Activated T-cell treated with anti-CD3 and anti-CD28 coated beads, Interleukin-2, amount 50 U/mL, for 24 hours (primary cell): ENCODE measurements around the gene GIPC2.
"Not testable (repeated sequence)": the region's sequence is repeated elsewhere in the genome, so short reads cannot be mapped to it uniquely, and the experiment has no call there.

ENCODE experiments used
- DNase-seq: peaks from one replicate; pipeline ENCODE4 v3.0.0-alpha.2; 2020
- H3K27ac Mint-ChIP-seq: 2 replicates; pipeline ENCODE4 v1.8.0; 2020; ENCODE audit warnings: mild to moderate bottlenecking, mixed read lengths
- H3K27me3 Mint-ChIP-seq: 2 replicates; pipeline ENCODE4 v1.8.0; 2020; ENCODE audit warnings: mixed read lengths
- H3K36me3 Mint-ChIP-seq: 2 replicates; pipeline ENCODE4 v1.8.0; 2020; ENCODE audit warnings: low read depth, mixed read lengths
- H3K4me1 Mint-ChIP-seq: 2 replicates; pipeline ENCODE4 v1.8.0; 2020; ENCODE audit warnings: low read depth, mixed read lengths
- H3K4me3 Mint-ChIP-seq: 2 replicates; pipeline ENCODE4 v1.8.0; 2020; ENCODE audit warnings: mild to moderate bottlenecking, moderate library complexity, mixed read lengths
- H3K9me3 Mint-ChIP-seq: 2 replicates; pipeline ENCODE4 v1.8.0; 2020; ENCODE audit warnings: mixed read lengths

The GIPC2 gene

GRCh38 chr1:78047631-78048030 is 1.9 kb downstream of the GIPC2 start:
- no peak for DNase-seq
- Mint-ChIP-seq H3K27me3 (peaks cover 72% of the 10 kb centered on the region), H3K4me3 (no peak overlapping the region), H3K9me3 (no peaks in the 10 kb centered on the region), H3K27ac (no peak overlapping the region), H3K4me1 (peaks cover 42% of the 10 kb centered on the region), H3K36me3 (no peaks in the 10 kb centered on the region)

GRCh38 chr1:78048446-78048845 is 2.7 kb downstream of the GIPC2 start:
- peaks cover 42% of the 10 kb centered on the region for H3K4me1 Mint-ChIP-seq
- H3K27ac Mint-ChIP-seq: no peak overlapping the region
- no peaks in the 10 kb centered on the region for H3K36me3 Mint-ChIP-seq
- H3K9me3 Mint-ChIP-seq: no peaks in the 10 kb centered on the region
- H3K27me3 Mint-ChIP-seq: peaks cover 63% of the 10 kb centered on the region
- DNase-seq: no peak
- H3K4me3 Mint-ChIP-seq: no peak overlapping the region

GRCh38 chr1:78049396-78049795 is 3.6 kb downstream of the GIPC2 start:
- H3K27me3 Mint-ChIP-seq: peaks cover 57% of the 10 kb centered on the region
- H3K4me3 Mint-ChIP-seq: no peak overlapping the region
- H3K36me3 Mint-ChIP-seq: no peaks in the 10 kb centered on the region
- no peak for DNase-seq
- no peaks in the 10 kb centered on the region for H3K9me3 Mint-ChIP-seq
- H3K4me1 Mint-ChIP-seq: peaks cover 42% of the 10 kb centered on the region
- H3K27ac Mint-ChIP-seq: no peak overlapping the region

- no peak overlapping the region for H3K27ac Mint-ChIP-seq
- H3K4me1 Mint-ChIP-seq: peaks cover 33% of the 10 kb centered on the region
- H3K27me3 Mint-ChIP-seq: peaks cover 46% of the 10 kb centered on the region
- H3K4me3 Mint-ChIP-seq: no peak overlapping the region
- no peaks in the 10 kb centered on the region for H3K9me3 Mint-ChIP-seq
- no peak for DNase-seq
- H3K36me3 Mint-ChIP-seq: no peaks in the 10 kb centered on the region
Observed at GRCh38 chr1:78051005-78051404, 5.2 kb downstream of the GIPC2 start.

- no peak overlapping the region for H3K27ac Mint-ChIP-seq
- peaks cover 18% of the 10 kb centered on the region for H3K4me1 Mint-ChIP-seq
- no peak for DNase-seq
- H3K36me3 Mint-ChIP-seq: no peaks in the 10 kb centered on the region
- H3K4me3 Mint-ChIP-seq: no peak overlapping the region
- no peaks in the 10 kb centered on the region for H3K9me3 Mint-ChIP-seq
- H3K27me3 Mint-ChIP-seq: peaks cover 30% of the 10 kb centered on the region
Observed at GRCh38 chr1:78052685-78053405, 7.1 kb downstream of the GIPC2 start.

GRCh38 chr1:78053498-78053897 is 7.7 kb downstream of the GIPC2 start:
- H3K9me3 Mint-ChIP-seq: no peaks in the 10 kb centered on the region
- peaks cover 26% of the 10 kb centered on the region for H3K27me3 Mint-ChIP-seq
- H3K27ac Mint-ChIP-seq: no peak overlapping the region
- no peak overlapping the region for H3K4me3 Mint-ChIP-seq
- H3K4me1 Mint-ChIP-seq: peaks cover 13% of the 10 kb centered on the region
- DNase-seq: no peak
- H3K36me3 Mint-ChIP-seq: no peaks in the 10 kb centered on the region

- H3K4me3 Mint-ChIP-seq: no peak overlapping the region
- H3K27me3 Mint-ChIP-seq: peaks cover 19% of the 10 kb centered on the region
- H3K4me1 Mint-ChIP-seq: peaks cover 4% of the 10 kb centered on the region
- no peak for DNase-seq
- H3K27ac Mint-ChIP-seq: no peak overlapping the region
- H3K9me3 Mint-ChIP-seq: no peaks in the 10 kb centered on the region
- no peaks in the 10 kb centered on the region for H3K36me3 Mint-ChIP-seq
Observed at GRCh38 chr1:78054559-78054958, 8.8 kb downstream of the GIPC2 start.

GRCh38 chr1:78054972-78055371 is 9.2 kb downstream of the GIPC2 start:
- H3K4me1 Mint-ChIP-seq: peaks cover 4% of the 10 kb centered on the region
- no peak overlapping the region for H3K27ac Mint-ChIP-seq
- no peak for DNase-seq
- no peaks in the 10 kb centered on the region for H3K9me3 Mint-ChIP-seq
- H3K36me3 Mint-ChIP-seq: no peaks in the 10 kb centered on the region
- H3K27me3 Mint-ChIP-seq: peaks cover 16% of the 10 kb centered on the region
- no peak overlapping the region for H3K4me3 Mint-ChIP-seq

GRCh38 chr1:78055565-78056132 is 9.9 kb downstream of the GIPC2 start:
- Mint-ChIP-seq H3K27ac (no peak overlapping the region), H3K4me1 (peaks cover 4% of the 10 kb centered on the region), H3K36me3 (no peaks in the 10 kb centered on the region), H3K4me3 (no peak overlapping the region), H3K27me3 (peaks cover 12% of the 10 kb centered on the region), H3K9me3 (no peaks in the 10 kb centered on the region)
- DNase-seq: no peak

GRCh38 chr1:78058670-78059069 is 12.9 kb downstream of the GIPC2 start:
- H3K4me3 Mint-ChIP-seq: no peak overlapping the region
- DNase-seq: no peak
- H3K9me3 Mint-ChIP-seq: no peaks in the 10 kb centered on the region
- H3K4me1 Mint-ChIP-seq: peaks cover 7% of the 10 kb centered on the region
- H3K27me3 Mint-ChIP-seq: peaks cover 12% of the 10 kb centered on the region
- H3K36me3 Mint-ChIP-seq: no peaks in the 10 kb centered on the region
- no peak overlapping the region for H3K27ac Mint-ChIP-seq

GRCh38 chr1:78060857-78061563 is 15.2 kb downstream of the GIPC2 start:
- H3K27ac Mint-ChIP-seq: no peak overlapping the region
- no peak for DNase-seq
- no peak overlapping the region for H3K4me3 Mint-ChIP-seq
- peaks cover 9% of the 10 kb centered on the region for H3K27me3 Mint-ChIP-seq
- no peaks in the 10 kb centered on the region for H3K36me3 Mint-ChIP-seq
- no peaks in the 10 kb centered on the region for H3K9me3 Mint-ChIP-seq
- peaks cover 3% of the 10 kb centered on the region for H3K4me1 Mint-ChIP-seq

GRCh38 chr1:78061825-78062523 is 16.2 kb downstream of the GIPC2 start:
- no peaks in the 10 kb centered on the region for H3K36me3 Mint-ChIP-seq
- no peaks in the 10 kb centered on the region for H3K9me3 Mint-ChIP-seq

GRCh38 chr1:78064886-78065285 is 19.1 kb downstream of the GIPC2 start:
- peaks cover 26% of the 10 kb centered on the region for H3K27me3 Mint-ChIP-seq
- not testable (repeated sequence) for DNase-seq, H3K36me3 Mint-ChIP-seq, H3K9me3 Mint-ChIP-seq, H3K4me1 Mint-ChIP-seq, H3K4me3 Mint-ChIP-seq, H3K27ac Mint-ChIP-seq

More at GRCh38 chr1:78061825-78062523, 16.2 kb downstream of the GIPC2 start:
- no peak for DNase-seq
- H3K27me3 Mint-ChIP-seq: peaks cover 14% of the 10 kb centered on the region
- peaks cover 3% of the 10 kb centered on the region for H3K4me1 Mint-ChIP-seq
- no peak overlapping the region for H3K27ac Mint-ChIP-seq
- no peak overlapping the region for H3K4me3 Mint-ChIP-seq

- DNase-seq: no peak
- Mint-ChIP-seq H3K4me1 (peaks cover 8% of the 10 kb centered on the region), H3K4me3 (no peak overlapping the region), H3K27ac (no peak overlapping the region), H3K9me3 (no peaks in the 10 kb centered on the region), H3K36me3 (no peaks in the 10 kb centered on the region), H3K27me3 (peaks cover 26% of the 10 kb centered on the region)
Observed at GRCh38 chr1:78068681-78069283, 23.0 kb downstream of the GIPC2 start.
